Fibroblast of gingiva (primary cell): Measurements from ENCODE around the gene LMAN1.

ENCODE experiments used
- DNase-seq: peaks from one replicate; pipeline ENCODE4 v3.0.0-alpha.2; 2011; ENCODE audit warnings: low read depth

LMAN1 gene

GRCh38 chr18:59303656-59304195 lies 55.3 kb downstream of the LMAN1 start:
- no peak for DNase-seq

GRCh38 chr18:59303006-59303405 lies 56.1 kb downstream of the LMAN1 start:
- no peak for DNase-seq

GRCh38 chr18:59301929-59302328 lies 57.1 kb downstream of the LMAN1 start:
- no peak for DNase-seq

GRCh38 chr18:59300676-59301285 lies 58.3 kb downstream of the LMAN1 start:
- DNase-seq, result no peak

- no peak for DNase-seq
These were observed 60.2 kb downstream of the LMAN1 start for GRCh38 chr18:59298871-59299270.

- DNase-seq, result no peak
These were observed 65.7 kb downstream of the LMAN1 start for GRCh38 chr18:59293317-59293716.

GRCh38 chr18:59286341-59286740 lies 72.7 kb downstream of the LMAN1 start:
- no peak for DNase-seq

GRCh38 chr18:59282341-59282740 lies 76.7 kb downstream of the LMAN1 start:
- no peak for DNase-seq

- DNase-seq, result no peak
These were observed 79.3 kb downstream of the LMAN1 start for GRCh38 chr18:59279722-59280121.

- no peak for DNase-seq
These were observed 79.9 kb downstream of the LMAN1 start for GRCh38 chr18:59279193-59279592.

GRCh38 chr18:59278793-59279192 lies 80.3 kb downstream of the LMAN1 start:
- no peak for DNase-seq
